Osteoblast (primary cell): ENCODE data around the gene ANTKMT. TPM values are rescaled to one million over a fixed set of nuclear protein-coding genes. Genes with fewer than 3 reads are reported as not detected.

Experiments used
- DNase-seq: peaks from one replicate; pipeline ENCODE4 v3.0.0; 2011; ENCODE audit warnings: low spot score, mixed read lengths; ENCODE audit not compliant: insufficient read length; ENCODE audit errors: missing footprints
- H2AFZ ChIP-seq: 2 replicates; pipeline ENCODE4 v1.6.0; 2011; ENCODE audit warnings: mild to moderate bottlenecking, low read length
- H3K27ac ChIP-seq: 2 replicates; pipeline ENCODE4 v1.5.1; 2011; ENCODE audit warnings: mild to moderate bottlenecking, low read depth, low read length, moderate library complexity
- H3K27me3 ChIP-seq: 2 replicates; pipeline ENCODE4 v1.6.0; 2012; ENCODE audit warnings: mild to moderate bottlenecking, control low read depth, inconsistent platforms, low read length, moderate library complexity; ENCODE audit not compliant: insufficient read depth
- H3K36me3 ChIP-seq: 2 replicates; pipeline ENCODE4 v1.5.1; 2011; ENCODE audit warnings: mild to moderate bottlenecking, low read length, control low read depth, moderate library complexity; ENCODE audit not compliant: insufficient read depth
- H3K4me1 ChIP-seq: 2 replicates; pipeline ENCODE4 v1.5.1; 2011; ENCODE audit warnings: mild to moderate bottlenecking, low read length, control low read depth, moderate library complexity; ENCODE audit not compliant: insufficient read depth
- H3K4me2 ChIP-seq: 2 replicates; pipeline ENCODE4 v1.6.0; 2011; ENCODE audit warnings: mild to moderate bottlenecking, low read length; ENCODE audit not compliant: insufficient read depth
- H3K4me3 ChIP-seq: fragments of 200-600 bp; sonication (generic); 3 replicates; pipeline ENCODE4 v1.5.1; 2012; ENCODE audit warnings: mild to moderate bottlenecking, low read length, inconsistent platforms; ENCODE audit not compliant: insufficient read depth
- H3K79me2 ChIP-seq: 2 replicates; pipeline ENCODE4 v1.6.0; 2012; ENCODE audit warnings: mild to moderate bottlenecking, low read length, control low read depth, inconsistent platforms; ENCODE audit not compliant: insufficient read depth
- H3K9me3 ChIP-seq: 2 replicates; pipeline ENCODE4 v1.5.1; 2011; ENCODE audit warnings: low read depth, low read length, control low read depth
- H4K20me1 ChIP-seq: 2 replicates; pipeline ENCODE4 v1.6.0; 2012; ENCODE audit warnings: mild to moderate bottlenecking, low read length, control low read depth; ENCODE audit not compliant: insufficient read depth
- CTCF ChIP-seq: IDR thresholded peaks from 2 replicates; pipeline ENCODE4 v1.5.1; 2011; ENCODE audit warnings: mild to moderate bottlenecking, low read depth, low read length, moderate library complexity; ENCODE audit errors: extremely low read depth
- total RNA-seq: library from RNA; depleted of rRNA; stranded (reverse); fragments of >200 nt; gene quantifications from 2 replicates; pipeline ENCODE4 v1.2.3, GENCODE V29; 2012

ANTKMT gene
- total RNA-seq, 1 donor, result 21.7 TPM

GRCh38 chr16:732332-732731 lies 11.4 kb downstream of the ANTKMT start:
- H2AFZ ChIP-seq, result no peak overlapping the region
- H3K4me3 ChIP-seq, result no peak overlapping the region
- no peak overlapping the region for H3K27ac ChIP-seq
- H3K4me1 ChIP-seq, result peaks cover 2% of the 10 kb centered on the region
- no peaks in the 10 kb centered on the region for H3K79me2 ChIP-seq
- peaks cover 24% of the 10 kb centered on the region for H3K36me3 ChIP-seq
- no peak for TF ChIP-seq CTCF
- H3K9me3 ChIP-seq, result no peaks in the 10 kb centered on the region
- H3K27me3 ChIP-seq, result no peaks in the 10 kb centered on the region
- DNase-seq, result no peak
- no peak overlapping the region for H3K4me2 ChIP-seq
- H4K20me1 ChIP-seq, result peaks cover 4% of the 10 kb centered on the region

- Histone ChIP-seq H3K79me2 (no peaks in the 10 kb centered on the region), H3K4me2 (no peak overlapping the region), H3K36me3 (peaks cover 26% of the 10 kb centered on the region), H3K27me3 (no peaks in the 10 kb centered on the region), H3K4me1 (no peaks in the 10 kb centered on the region), H3K27ac (no peak overlapping the region), H2AFZ (no peak overlapping the region), H3K9me3 (no peaks in the 10 kb centered on the region), H3K4me3 (no peak overlapping the region), H4K20me1 (peaks cover 4% of the 10 kb centered on the region)
- DNase-seq, result peak; percentile 79
- TF ChIP-seq CTCF, result no peak
Measured at GRCh38 chr16:732936-733335, 12.0 kb downstream of the ANTKMT start.

- Histone ChIP-seq H3K27me3 (no peaks in the 10 kb centered on the region), H3K4me2 (no peak overlapping the region), H3K9me3 (no peaks in the 10 kb centered on the region), H3K4me3 (no peak overlapping the region), H3K27ac (no peak overlapping the region), H4K20me1 (peaks cover 4% of the 10 kb centered on the region), H3K4me1 (no peaks in the 10 kb centered on the region), H3K79me2 (no peaks in the 10 kb centered on the region), H3K36me3 (peaks cover 26% of the 10 kb centered on the region), H2AFZ (no peak overlapping the region)
- TF ChIP-seq CTCF, result peak; percentile 19
- DNase-seq, result no peak
Measured at GRCh38 chr16:733382-734207, 12.6 kb downstream of the ANTKMT start.

- peaks cover 26% of the 10 kb centered on the region for H3K36me3 ChIP-seq
- peaks cover 4% of the 10 kb centered on the region for H4K20me1 ChIP-seq
- H3K27ac ChIP-seq, result no peak overlapping the region
- H2AFZ ChIP-seq, result no peak overlapping the region
- DNase-seq, result no peak
- H3K9me3 ChIP-seq, result no peaks in the 10 kb centered on the region
- no peak overlapping the region for H3K4me2 ChIP-seq
- H3K4me1 ChIP-seq, result no peaks in the 10 kb centered on the region
- no peak overlapping the region for H3K4me3 ChIP-seq
- no peak for TF ChIP-seq CTCF
- no peaks in the 10 kb centered on the region for H3K27me3 ChIP-seq
- no peaks in the 10 kb centered on the region for H3K79me2 ChIP-seq
Measured at GRCh38 chr16:734208-734980, 13.4 kb downstream of the ANTKMT start.
